HG03378 (cell line): ENCODE data around the gene TNFRSF8.
"Not testable (repeated sequence)": the region's sequence is repeated elsewhere in the genome, so short reads cannot be mapped to it uniquely, and the experiment has no call there.

Experiments used
- ATAC-seq: cut with Tn5 transposase; IDR thresholded peaks from one replicate; pipeline ENCODE4 v1.9.1; 2021; ENCODE audit warnings: mild to moderate bottlenecking, moderate library complexity; ENCODE audit not compliant: unreplicated experiment

TNFRSF8 gene

GRCh38 chr1:12083766-12084165 is 20.7 kb downstream of the TNFRSF8 start:
- ATAC-seq, result no peak

DNA sequence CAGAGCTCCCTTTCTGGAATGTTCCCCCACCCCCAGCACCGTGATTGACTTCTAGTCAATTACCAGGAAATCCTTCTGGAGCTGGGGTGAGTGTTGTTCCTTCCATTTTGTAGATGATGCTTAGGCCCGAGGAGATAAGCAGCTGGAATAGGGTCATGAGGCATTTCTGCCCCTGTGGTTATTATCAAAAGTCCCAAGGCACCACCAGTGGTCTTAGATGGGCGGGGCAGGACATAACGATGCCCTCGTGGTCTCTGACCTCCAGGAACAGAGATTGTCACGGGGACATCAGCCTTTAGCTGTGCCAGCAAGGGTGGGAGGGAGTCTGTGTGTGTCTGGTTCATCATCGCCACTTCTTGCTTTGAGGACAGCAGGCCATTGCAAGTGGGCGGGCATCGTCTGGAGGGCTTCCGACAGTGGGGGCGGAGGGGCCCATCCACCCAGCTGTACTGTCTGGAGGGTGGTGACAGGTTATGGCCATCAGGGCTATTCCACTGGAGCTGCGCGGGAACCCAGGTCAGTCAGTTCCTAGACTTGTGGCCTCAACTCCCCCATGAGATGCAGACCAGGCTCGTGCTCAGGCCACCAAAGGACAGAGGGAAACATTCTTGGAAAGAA is 22.6 kb downstream of the TNFRSF8 start:
- no peak for ATAC-seq

- peak; percentile 57 for ATAC-seq
These were observed 24.8 kb downstream of the TNFRSF8 start for GRCh38 chr1:12087797-12088314.

- ATAC-seq, result no peak
These were observed 25.5 kb downstream of the TNFRSF8 start for GRCh38 chr1:12088607-12089006.

DNA sequence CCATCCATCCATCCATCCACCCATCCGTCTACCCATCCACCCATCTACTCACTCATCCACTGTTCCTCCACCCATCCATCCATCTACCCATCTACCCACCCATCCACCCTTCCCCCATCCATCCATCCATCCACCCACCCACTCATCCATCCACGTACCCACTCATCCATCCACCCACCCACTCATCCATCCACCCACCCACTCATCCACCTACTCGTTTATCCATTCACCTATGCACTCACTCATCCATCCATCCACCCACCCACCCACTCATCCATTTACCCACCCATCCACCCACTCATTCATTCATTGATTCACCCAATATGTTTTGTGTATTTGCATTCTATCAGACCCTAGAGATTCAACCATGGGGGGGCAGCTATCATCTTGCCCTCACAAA is 27.2 kb downstream of the TNFRSF8 start:
- no peak for ATAC-seq

GRCh38 chr1:12091191-12091590 is 28.1 kb downstream of the TNFRSF8 start:
- ATAC-seq, result no peak

DNA sequence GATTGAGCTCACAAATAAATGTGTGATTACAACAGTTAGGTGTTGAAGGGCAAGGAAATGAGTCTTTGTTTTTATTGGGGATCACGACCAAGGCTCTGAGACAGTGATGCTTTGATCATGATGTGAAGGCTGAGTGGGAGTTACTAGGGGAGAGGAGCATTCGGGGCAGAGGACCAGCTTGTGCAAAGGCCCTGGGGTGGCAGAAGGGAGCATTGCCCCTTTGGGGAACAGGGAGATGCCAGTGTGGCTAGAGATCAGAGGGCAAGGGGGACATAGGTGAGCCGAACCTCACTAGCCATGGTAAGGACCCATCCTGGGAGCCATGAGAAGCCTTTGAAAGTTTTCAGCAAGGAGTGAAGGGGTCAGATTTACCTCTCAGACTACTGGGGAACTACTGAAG is 31.1 kb downstream of the TNFRSF8 start:
- ATAC-seq, result no peak

DNA sequence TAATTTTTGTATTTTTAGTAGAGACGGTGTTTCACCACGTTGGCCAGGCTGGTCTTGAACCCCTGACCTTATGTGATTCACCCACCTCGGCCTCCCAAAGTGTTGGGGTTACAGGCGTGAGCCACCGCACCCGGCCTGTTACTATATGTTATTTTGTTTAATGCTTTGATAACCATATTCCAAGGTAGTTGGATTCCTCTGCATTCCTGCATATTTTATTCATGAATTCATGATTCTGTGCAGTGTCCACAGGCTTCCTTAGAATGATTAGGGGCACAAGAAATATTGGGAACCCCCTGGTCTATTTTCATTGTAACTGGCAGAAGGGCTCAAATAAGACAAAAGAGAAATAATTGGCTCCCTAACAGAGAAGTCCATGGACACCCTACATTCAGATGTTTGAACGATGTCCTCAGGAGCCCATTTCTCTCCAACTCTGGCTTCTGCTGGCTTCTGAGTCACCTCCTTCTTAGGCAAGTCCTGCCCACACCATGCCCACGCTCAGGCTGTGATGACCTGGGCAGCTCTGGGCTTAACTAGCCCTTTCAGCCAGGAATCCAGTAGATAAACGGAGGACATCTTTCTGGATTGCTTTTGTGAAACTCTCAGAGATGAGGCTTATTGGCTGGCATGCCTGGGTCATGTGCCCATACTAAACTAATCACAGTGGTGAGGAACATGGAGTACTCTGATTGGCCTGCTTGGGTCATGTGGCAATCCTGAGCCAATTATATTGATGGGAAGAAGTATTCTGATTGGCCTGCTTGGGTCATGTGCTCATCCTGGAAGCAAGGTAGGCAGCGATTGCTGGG is 32.6 kb downstream of the TNFRSF8 start:
- no peak for ATAC-seq

DNA sequence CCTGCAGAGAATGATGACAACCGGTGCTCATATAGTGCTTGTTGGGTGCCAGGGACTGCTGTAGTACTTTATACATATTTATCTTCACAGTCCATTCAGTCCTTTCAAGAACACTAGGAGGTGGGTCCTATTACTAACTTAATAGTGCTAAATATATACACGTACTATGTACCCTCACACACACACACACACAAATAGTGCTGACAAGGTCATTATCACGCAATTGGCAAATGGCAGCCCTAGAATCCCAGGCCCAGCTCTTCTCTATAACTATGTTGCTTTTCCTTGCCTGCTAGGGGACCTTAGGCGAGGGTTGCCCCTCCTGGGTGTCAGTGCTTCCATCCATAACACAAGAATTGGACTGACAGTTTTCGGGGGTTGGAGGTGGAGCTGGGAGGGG is 33.5 kb downstream of the TNFRSF8 start:
- ATAC-seq, result no peak

- ATAC-seq, result no peak
These were observed 34.2 kb downstream of the TNFRSF8 start for GRCh38 chr1:12097321-12097720.

DNA sequence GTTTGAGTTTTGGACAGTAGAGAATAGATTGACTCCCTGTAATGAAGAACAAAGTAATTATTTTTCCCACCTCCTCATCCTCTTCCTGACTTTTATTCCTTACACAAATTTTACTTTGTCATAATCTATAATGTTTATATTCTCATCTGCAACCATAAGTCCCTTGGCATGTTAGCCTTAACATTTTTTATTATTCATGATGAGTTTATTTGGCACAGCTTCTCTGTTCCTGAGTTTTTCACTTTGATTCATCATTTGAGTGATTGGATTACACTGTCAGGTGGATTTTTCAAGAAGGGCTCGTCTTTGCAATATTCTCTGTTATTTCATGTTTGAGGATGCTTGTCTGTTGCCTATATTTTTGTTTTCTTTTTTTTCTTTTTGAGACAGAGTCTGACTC is 35.7 kb downstream of the TNFRSF8 start:
- no peak for ATAC-seq

- no peak for ATAC-seq
These were observed 36.5 kb downstream of the TNFRSF8 start for GRCh38 chr1:12099610-12100009.

- ATAC-seq, result no peak
These were observed 37.0 kb downstream of the TNFRSF8 start for GRCh38 chr1:12100071-12100470.

GRCh38 chr1:12101120-12101519 is 38.0 kb downstream of the TNFRSF8 start:
- not testable (repeated sequence) for ATAC-seq

DNA sequence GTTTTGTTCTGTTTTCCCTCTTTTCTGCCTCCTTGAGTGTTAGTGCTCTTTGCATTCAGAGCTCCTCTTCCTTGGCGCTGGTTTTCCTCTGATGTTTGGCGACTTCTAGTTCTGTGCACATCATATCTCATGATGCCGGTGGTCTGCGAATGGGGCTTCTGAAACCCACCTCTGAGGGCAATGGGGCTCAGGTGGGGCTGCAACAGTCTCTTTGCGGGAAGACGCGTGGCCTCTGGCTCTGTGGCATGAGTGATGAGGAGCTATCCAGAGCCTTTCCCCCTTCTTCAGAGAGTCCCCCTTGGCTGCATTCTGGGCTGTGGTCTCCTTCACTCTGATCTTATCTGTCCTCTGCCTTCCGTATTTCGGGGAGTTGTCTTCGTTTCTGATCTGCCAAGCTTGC is 39.0 kb downstream of the TNFRSF8 start:
- ATAC-seq, result no peak

DNA sequence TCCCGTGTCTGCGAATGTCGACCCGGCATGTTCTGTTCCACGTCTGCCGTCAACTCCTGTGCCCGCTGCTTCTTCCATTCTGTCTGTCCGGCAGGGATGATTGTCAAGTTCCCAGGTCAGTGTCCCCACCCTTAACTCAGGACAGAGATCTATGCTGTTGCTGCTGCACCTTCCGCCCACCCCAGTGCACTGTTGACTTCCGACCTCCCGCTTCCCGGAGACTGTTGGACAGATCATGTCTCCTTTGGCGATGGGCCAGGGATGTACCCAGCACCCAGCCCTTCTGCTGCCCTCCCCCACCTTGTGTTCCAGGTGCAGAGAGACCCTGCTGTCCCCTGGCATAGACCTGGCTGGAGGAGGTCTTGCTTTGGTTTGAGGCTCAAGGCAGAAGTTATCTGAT is 41.3 kb downstream of the TNFRSF8 start:
- no peak for ATAC-seq

GRCh38 chr1:12106153-12106552 is 43.0 kb downstream of the TNFRSF8 start:
- no peak for ATAC-seq

DNA sequence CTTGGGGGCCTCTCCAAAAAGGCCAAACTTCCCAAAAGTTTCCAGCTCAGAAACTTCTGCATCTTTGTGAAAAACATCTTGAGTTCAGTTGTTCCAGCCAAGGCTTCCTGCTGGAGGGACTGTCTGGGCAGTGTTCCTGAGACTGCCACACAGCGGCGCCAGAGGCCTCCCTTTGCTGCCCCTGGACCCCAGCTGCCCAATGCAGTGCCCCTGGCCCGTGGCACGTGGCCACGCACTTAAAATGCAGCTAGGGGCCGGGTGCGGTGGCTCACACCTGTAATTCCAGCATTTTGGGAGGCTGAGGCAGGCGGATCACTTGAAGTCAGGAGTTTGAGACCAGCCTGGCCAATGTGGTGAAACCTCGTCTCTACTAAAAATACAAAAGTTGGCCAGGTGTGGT is 43.8 kb downstream of the TNFRSF8 start:
- ATAC-seq, result not testable (repeated sequence)

DNA sequence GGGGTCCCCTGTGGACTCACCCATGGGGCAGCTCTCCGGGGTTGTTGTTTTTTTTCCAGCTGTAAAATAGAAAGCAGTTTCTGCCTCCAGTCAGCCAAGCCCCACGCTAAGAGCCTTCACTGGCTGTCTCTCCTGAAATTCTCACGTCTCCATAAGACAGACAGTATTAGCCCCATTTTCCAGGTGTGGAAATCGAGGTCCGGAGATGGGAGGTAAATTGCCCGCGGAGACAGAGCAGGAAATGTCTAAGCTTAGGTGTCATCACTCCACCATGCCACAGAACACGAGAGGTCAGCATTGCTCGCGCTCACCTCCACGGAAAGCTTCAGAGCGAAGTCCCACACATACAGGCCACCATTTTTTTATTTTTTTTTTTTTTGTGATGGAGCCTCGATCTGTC is 44.6 kb downstream of the TNFRSF8 start:
- ATAC-seq, result no peak

DNA sequence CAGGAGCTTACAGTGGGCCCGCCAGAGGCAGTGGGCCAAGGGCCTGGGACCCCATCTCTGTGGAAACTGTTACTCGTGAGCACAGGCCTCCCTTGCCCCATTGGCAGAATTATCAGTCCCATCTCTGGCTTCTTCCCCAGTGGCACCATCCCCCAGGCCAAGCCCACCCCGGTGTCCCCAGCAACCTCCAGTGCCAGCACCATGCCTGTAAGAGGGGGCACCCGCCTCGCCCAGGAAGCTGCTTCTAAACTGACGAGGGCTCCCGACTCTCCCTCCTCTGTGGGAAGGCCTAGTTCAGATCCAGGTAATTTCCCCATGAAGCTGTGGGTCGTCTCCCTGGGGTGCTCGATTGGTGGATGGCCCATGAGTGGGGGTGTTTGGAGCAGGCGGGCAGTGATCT is 46.8 kb downstream of the TNFRSF8 start:
- ATAC-seq, result no peak

GRCh38 chr1:12111741-12112140 is 48.6 kb downstream of the TNFRSF8 start:
- no peak for ATAC-seq

- no peak for ATAC-seq
These were observed 49.6 kb downstream of the TNFRSF8 start for GRCh38 chr1:12112711-12113161.
